Measurements from ENCODE around the gene MCU.

MCU gene

DNA sequence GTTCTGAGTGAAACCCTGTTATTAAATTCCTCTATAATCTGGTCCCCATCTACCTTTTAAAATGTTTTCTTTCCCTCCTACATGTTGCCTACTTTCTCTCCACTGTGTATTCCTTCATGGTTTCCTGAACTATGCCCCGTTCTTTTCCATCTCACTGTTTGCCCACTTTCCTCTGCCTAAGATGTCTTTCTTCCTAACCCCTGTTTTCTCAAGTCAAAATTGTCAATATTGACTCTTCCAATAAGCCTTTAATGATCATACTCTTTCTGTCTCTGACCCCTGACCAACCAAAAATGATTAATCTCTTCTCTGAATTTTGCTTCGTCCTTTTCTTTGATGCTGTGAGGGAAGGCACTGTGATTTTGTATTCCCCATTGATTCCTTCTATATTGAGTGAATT, 171.0 kb downstream of the MCU start:
- TF ChIP-seq, protein P1, sequence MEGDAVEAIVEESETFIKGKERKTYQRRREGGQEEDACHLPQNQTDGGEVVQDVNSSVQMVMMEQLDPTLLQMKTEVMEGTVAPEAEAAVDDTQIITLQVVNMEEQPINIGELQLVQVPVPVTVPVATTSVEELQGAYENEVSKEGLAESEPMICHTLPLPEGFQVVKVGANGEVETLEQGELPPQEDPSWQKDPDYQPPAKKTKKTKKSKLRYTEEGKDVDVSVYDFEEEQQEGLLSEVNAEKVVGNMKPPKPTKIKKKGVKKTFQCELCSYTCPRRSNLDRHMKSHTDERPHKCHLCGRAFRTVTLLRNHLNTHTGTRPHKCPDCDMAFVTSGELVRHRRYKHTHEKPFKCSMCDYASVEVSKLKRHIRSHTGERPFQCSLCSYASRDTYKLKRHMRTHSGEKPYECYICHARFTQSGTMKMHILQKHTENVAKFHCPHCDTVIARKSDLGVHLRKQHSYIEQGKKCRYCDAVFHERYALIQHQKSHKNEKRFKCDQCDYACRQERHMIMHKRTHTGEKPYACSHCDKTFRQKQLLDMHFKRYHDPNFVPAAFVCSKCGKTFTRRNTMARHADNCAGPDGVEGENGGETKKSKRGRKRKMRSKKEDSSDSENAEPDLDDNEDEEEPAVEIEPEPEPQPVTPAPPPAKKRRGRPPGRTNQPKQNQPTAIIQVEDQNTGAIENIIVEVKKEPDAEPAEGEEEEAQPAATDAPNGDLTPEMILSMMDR (IDR thresholded peaks at IDR 0.05): no peak

DNA sequence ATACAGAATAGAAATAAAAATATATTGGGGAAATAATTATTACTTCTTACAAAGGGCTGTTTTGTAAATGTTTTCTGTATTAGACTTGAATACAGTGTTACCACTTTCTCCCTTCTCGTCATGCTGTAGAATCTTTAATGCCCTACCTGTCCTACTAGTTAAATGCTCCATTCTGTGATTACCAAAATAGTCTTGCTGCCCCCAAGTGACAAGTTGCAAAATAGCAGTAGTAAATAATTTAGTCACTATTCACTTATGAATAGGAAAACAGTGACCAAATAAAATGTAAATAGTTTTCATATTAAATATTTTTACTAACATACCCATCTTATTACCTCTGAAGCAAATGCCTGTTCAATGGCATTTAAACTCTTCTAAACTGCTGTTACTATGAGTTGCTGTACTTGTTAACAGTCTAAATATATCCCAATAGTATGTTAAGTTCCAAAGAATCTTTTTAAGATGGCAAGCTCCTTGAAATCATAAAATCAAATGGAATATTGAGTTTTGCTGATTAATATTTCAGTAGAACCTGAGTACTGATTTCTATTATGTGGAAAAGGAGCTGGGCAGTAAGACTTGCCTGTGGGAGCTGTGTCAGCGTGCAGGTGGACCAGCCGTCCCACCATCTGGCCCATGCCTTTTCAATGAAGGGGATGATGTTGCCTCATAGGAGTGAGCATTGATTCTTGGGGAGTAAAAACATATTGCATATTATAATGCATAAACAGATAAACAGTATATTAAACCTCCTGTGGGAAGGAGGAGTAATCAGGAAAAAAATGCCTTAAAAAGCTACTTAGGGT, 183.5 kb downstream of the MCU start:
- TF ChIP-seq, protein P1 (IDR thresholded peaks at IDR 0.05): peak; percentile 78

DNA sequence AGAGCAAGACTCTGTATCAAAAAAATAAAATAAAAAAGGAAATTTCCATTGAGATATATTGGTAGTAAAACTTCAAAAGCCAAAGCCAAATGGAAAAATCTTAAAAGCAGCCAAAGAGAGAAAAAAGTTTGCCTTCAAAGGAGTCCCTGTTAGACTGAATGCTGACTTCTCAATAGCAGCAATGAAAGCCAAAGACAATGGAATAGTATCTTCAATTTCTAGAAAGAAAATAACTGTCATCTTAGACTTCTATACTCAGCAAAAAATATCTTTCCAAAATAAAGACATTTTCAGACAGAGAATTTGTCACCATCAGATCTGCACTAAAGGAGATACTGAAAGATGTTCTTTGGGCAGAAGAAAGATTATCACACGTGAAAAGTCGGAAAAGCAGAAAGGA, 187.3 kb downstream of the MCU start:
- TF ChIP-seq, protein P1 (IDR thresholded peaks at IDR 0.05): no peak

DNA sequence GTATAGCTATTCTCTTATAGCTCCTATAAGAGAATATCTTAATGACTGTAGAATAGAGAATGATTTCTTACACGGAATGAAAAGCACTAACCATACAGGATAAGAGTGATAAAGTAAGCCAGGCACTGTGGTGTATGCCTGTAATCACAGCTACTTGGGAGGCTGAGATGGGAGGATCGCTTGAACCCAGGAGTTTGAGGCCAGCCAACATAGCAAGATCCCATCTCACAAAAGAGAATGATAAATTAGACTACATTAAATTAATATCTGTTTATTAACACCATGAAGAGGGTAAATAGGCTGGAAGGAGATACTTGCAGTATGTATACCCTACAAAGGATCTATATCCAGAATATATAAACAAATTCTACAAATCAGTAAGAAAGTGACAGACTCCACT, 189.3 kb downstream of the MCU start:
- TF ChIP-seq, protein P1 (IDR thresholded peaks at IDR 0.05): no peak

DNA sequence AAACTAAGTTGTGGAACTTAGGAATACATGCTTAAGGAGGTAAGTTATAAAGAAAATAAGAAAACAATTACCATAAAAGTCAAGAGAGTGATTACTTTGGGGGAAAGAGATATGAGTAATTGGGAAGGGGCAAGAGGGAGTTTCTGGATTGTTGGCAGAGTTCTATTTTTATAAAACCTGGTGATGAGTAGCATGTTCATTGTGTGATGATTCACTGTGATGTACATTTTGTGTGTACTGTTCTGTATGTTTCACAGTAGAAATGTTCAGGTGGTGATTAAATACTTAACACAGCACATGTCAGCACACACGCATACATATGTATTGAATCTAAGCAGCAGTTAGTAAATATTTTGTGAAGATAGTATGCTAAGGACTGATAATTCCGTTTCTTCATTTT, 191.9 kb downstream of the MCU start:
- TF ChIP-seq, protein P1 (IDR thresholded peaks at IDR 0.05): no peak

DNA sequence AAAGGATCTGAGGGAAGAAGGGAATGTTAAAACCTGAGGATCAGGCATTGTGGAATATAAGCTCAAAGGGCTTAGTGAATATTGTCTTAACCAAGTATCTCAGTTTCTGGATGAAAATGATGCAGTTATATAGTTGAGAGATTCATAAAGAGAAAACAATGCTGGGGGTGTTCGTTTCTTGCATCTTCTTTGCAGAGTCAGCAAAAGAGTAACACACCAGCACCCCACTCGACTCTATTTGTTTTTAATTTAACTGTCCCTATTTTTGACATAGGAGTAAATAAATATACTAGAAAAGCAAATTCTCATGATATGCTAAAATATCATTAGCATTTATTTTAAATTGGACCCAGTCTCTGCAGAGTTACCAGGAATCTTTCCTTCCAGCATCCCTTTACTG, 194.0 kb downstream of the MCU start:
- TF ChIP-seq, protein P1 (IDR thresholded peaks at IDR 0.05): no peak

DNA sequence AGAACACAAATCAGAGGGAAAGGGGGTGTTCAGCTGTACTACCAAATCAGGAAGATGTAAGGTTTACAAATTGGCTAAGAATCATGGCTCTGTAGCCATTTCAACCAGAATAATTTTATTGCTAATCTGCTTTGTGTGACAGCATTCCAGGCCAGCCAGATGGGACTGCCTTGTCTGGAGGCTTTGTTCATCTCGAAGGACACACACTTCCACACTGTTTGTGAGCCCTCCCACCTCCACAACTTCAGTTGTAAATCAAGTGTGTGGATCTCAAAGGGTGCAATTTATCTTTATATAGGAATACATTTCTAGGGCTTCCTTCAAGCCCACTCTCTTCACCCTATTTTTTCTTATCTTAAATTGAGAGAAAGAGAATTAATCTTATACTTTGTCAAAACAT, 194.7 kb downstream of the MCU start:
- TF ChIP-seq, protein P1 (IDR thresholded peaks at IDR 0.05): no peak

DNA sequence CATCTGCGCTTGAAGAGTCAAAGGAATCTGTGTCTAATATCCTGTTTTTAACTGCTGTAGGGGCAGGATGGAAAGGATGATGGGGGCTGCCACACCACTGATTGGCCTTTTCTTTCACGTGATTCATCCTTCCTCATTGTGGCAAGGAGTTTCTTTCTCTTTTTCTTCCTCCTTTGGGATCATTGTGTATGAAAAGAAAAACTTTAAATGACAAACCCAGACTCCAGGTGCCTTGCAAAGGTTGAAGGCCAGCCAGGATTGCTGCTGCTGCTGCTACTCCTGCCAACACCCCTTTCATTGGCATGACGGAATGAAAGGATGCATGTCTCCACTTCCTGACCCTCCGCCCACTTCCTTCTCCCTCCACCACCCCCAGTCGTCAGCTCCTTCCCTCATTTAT, 195.1 kb downstream of the MCU start:
- TF ChIP-seq, protein P1 (IDR thresholded peaks at IDR 0.05): no peak
